AML-193 (cell line): ENCODE results near the gene DAB2IP.

Source experiments
- DNase-seq, 2 experiments: peaks; one replicate each; lab custom pipeline; 2025; lab: John Stamatoyannopoulos, UW

DAB2IP gene

GRCh38 chr9:121818841-121819427, 167.5 kb downstream of the DAB2IP start:
- no peak for DNase-seq

- DNase-seq: no peak
Measured at GRCh38 chr9:121819428-121820231, 168.2 kb downstream of the DAB2IP start.

GRCh38 chr9:121820286-121821005, 169.0 kb downstream of the DAB2IP start:
- no peak for DNase-seq

GRCh38 chr9:121821326-121821725, 169.9 kb downstream of the DAB2IP start:
- no peak for DNase-seq

- DNase-seq: no peak
Measured at GRCh38 chr9:121822093-121823085, 171.0 kb downstream of the DAB2IP start.

GRCh38 chr9:121823451-121824169, 172.2 kb downstream of the DAB2IP start:
- DNase-seq: no peak

- DNase-seq: no peak
Measured at GRCh38 chr9:121824651-121825030, 173.2 kb downstream of the DAB2IP start.

GRCh38 chr9:121825031-121825691, 173.7 kb downstream of the DAB2IP start:
- DNase-seq: no peak

GRCh38 chr9:121826711-121827110, 175.3 kb downstream of the DAB2IP start:
- DNase-seq: no peak

GRCh38 chr9:121827251-121827967, 176.0 kb downstream of the DAB2IP start:
- no peak for DNase-seq

GRCh38 chr9:121830441-121831140, 179.2 kb downstream of the DAB2IP start:
- DNase-seq: no peak

- DNase-seq: no peak
Measured at GRCh38 chr9:121831869-121832268, 180.4 kb downstream of the DAB2IP start.

GRCh38 chr9:121833061-121833460, 181.6 kb downstream of the DAB2IP start:
- no peak for DNase-seq
